ENCODE data around the gene SLITRK5.

Gene SLITRK5

GRCh38 chr13:87696458-87696857 lies 25.3 kb downstream of the SLITRK5 start:
- DNase-seq, result peak in 5 of 10 donors; percentile 37 to 85 (median 72)
- intact Hi-C loops (cut with DNase I), result no loop called here

GRCh38 chr13:87698268-87698667 lies 27.1 kb downstream of the SLITRK5 start:
- intact Hi-C loops (cut with DNase I), result no loop called here
- DNase-seq, result no peak

- intact Hi-C loops (cut with DNase I), result no loop called here
- no peak for DNase-seq
These were observed 38.8 kb downstream of the SLITRK5 start for GRCh38 chr13:87709947-87710346.

GRCh38 chr13:87712012-87712411 lies 40.8 kb downstream of the SLITRK5 start:
- intact Hi-C loops (cut with DNase I), result no loop called here

More at GRCh38 chr13:87712012-87712411, 40.8 kb downstream of the SLITRK5 start:
- no peak for DNase-seq

Data from posterior cingulate gyrus (tissue), 11 donors.